Stimulated activated CD4-positive, alpha-beta T cell treated with anti-CD3 and anti-CD28 coated beads, TNF-alpha, amount 100 ng/mL, for 4 hours (primary cell): ENCODE measurements around the gene SAA4.
A peak's percentile ranks its signal among the peaks of the same experiment; 100 is the strongest.
"Not testable (repeated sequence)": the region's sequence is repeated elsewhere in the genome, so short reads cannot be mapped to it uniquely, and the experiment has no call there.

Source experiments
- DNase-seq, 3 experiments: peaks; one replicate each; pipeline ENCODE4 v3.0.0-alpha.2; 2020; ENCODE audit warnings: low read depth in 3 of 3

Gene SAA4

GRCh38 chr11:18246379-18247190 is 10.0 kb upstream of the SAA4 start:
- not testable (repeated sequence) for DNase-seq

- no peak for DNase-seq
Observed at GRCh38 chr11:18245396-18245795, 8.8 kb upstream of the SAA4 start.

- DNase-seq, result peak in 1 of 3 experiments; percentile 29
Observed at GRCh38 chr11:18243783-18244362, 7.3 kb upstream of the SAA4 start.

GRCh38 chr11:18239655-18240054 is 3.1 kb upstream of the SAA4 start:
- DNase-seq, result no peak

GRCh38 chr11:18235394-18236334 is 938 bp downstream of the SAA4 start:
- DNase-seq, result no peak

GRCh38 chr11:18233912-18234311 is 2.7 kb downstream of the SAA4 start:
- DNase-seq, result no peak

- DNase-seq, result no peak
Observed at GRCh38 chr11:18230859-18231258, 5.7 kb downstream of the SAA4 start.

- DNase-seq, result no peak
Observed at GRCh38 chr11:18229501-18229900, 7.1 kb downstream of the SAA4 start.

- no peak for DNase-seq
Observed at GRCh38 chr11:18225913-18226312, 10.7 kb downstream of the SAA4 start.

GRCh38 chr11:18223591-18224387 is 12.8 kb downstream of the SAA4 start:
- DNase-seq, result no peak

- no peak for DNase-seq
Observed at GRCh38 chr11:18222814-18223421, 13.7 kb downstream of the SAA4 start.

GRCh38 chr11:18221274-18221876 is 15.2 kb downstream of the SAA4 start:
- DNase-seq, result no peak

- no peak for DNase-seq
Observed at GRCh38 chr11:18209058-18209457, 27.5 kb downstream of the SAA4 start.

- DNase-seq, result no peak
Observed at GRCh38 chr11:18204771-18205170, 31.8 kb downstream of the SAA4 start.

GRCh38 chr11:18204220-18204619 is 32.4 kb downstream of the SAA4 start:
- DNase-seq, result no peak

GRCh38 chr11:18203723-18204122 is 32.9 kb downstream of the SAA4 start:
- DNase-seq, result no peak

- DNase-seq, result not testable (repeated sequence)
Observed at GRCh38 chr11:18197738-18198137, 38.9 kb downstream of the SAA4 start.

- no peak for DNase-seq
Observed at GRCh38 chr11:18196532-18196931, 40.1 kb downstream of the SAA4 start.

GRCh38 chr11:18193010-18193409 is 43.6 kb downstream of the SAA4 start:
- no peak for DNase-seq

- no peak for DNase-seq
Observed at GRCh38 chr11:18191376-18191775, 45.2 kb downstream of the SAA4 start.
